ENCODE measurements around the gene CEACAM20. TPM values are rescaled to one million over a fixed set of nuclear protein-coding genes. Genes with fewer than 3 reads are reported as not detected.

CEACAM20 gene
- total and polyA plus RNA-seq, 12 donors: 0.07 to 0.50 (median 0.20) TPM; not detected in 9

- intact Hi-C loops (cut with DNase I): no loop called here
- peaks cover 0 to 13% of the 10 kb centered on the region in 2 donors for H3K36me3 ChIP-seq (replicated peaks in 1 of 2)
- H3K27ac ChIP-seq: peak within 1 kb of the TSS; percentile 45 to 92 (median 73)
- TF ChIP-seq CTCF (IDR thresholded peaks at IDR 0.05) (peak; percentile 57 to 84 (median 70)), POLR2A (IDR thresholded peaks at IDR 0.05) (peak; percentile 39 to 69)
- H3K4me1 ChIP-seq (replicated peaks in 1 of 2): peaks cover 5 to 14% of the 10 kb centered on the region in 2 donors
- H3K9me3 ChIP-seq (replicated peaks in 1 of 3): peaks cover 0 to under 1% (median 0%) of the 10 kb centered on the region in 3 donors
- H3K4me3 ChIP-seq: peak within 1 kb of the TSS; percentile 9 to 84 (median 79)
- no peaks in the 10 kb centered on the region for H3K27me3 ChIP-seq
- WGBS, 4 donors: 0 to 2% (median 1%) methylated on average over 20 to 78 of the region's 78 CpGs
- DNase-seq: peak; percentile 93 to 97 (median 96)
Observed at GRCh38 chr19:44499962-44500949, 29.2 kb downstream of the CEACAM20 start, which contains the start of gene ZNF180. ZNF180 (minus strand) TSS chr19:44500522; CDS start chr19:44497334, 3,188 bp downstream.

DNA sequence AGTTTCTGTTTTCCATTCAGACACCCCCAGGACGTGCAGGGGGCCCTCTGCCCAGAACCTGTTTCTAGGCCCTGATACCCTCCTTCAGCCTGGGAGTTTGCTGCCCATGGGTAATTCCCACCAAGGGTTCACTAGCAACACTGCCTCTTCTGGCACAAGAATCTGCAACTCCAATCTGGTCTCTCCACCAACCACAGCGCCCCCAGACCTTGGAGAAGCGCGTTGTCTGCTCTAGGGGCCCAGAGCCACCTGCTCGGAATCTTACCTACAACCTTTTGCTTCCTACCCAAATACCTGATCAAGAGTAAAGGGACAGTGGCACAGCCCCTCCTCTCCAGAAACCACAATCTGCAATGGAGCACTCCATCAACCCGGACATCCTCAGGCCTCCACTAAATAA lies 29.9 kb downstream of the CEACAM20 start:
- intact Hi-C loops (cut with DNase I): no loop called here
- TF ChIP-seq CTCF (IDR thresholded peaks at IDR 0.05) (no peak), POLR2A (IDR thresholded peaks at IDR 0.05) (no peak)
- Histone ChIP-seq H3K36me3 (replicated peaks in 1 of 2) (peaks cover under 1 to 13% of the 10 kb centered on the region in 2 donors), H3K9me3 (replicated peaks in 1 of 3) (peaks cover 0 to 8% (median 0%) of the 10 kb centered on the region in 3 donors), H3K4me3 (peak overlapping the region; percentile 9 to 84 (median 79)), H3K4me1 (replicated peaks in 1 of 2) (peaks cover 5 to 14% of the 10 kb centered on the region in 2 donors), H3K27ac (no peak overlapping the region), H3K27me3 (no peaks in the 10 kb centered on the region)
- no peak for DNase-seq
- WGBS, 4 donors: 15 to 27% (median 23%) methylated on average over 6 of the region's 6 CpGs

DNA sequence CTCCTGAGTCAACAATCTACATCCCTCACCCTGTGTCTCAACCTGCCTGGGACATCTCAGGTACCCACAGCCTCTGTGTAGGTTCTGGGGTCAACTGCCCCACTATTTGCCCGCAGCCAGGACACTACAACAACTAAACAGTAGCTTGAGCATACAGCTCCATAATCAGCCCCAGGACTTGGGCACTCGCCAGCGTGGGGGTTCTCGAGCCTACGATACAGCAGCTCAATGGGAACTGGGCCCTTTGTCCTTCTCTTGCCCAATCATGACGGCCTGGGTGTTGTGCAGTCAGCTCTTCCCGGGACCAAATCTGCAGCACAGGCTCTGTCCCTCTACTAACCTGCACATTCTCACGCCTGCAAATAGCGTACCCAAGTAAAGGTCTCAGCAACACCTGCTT lies 30.5 kb downstream of the CEACAM20 start:
- 92 to 98% (median 96%) methylated on average over 8 to 9 of the region's 9 CpGs for WGBS, 4 donors
- Histone ChIP-seq H3K27me3 (no peaks in the 10 kb centered on the region), H3K9me3 (replicated peaks in 1 of 3) (peaks cover 0 to 13% (median 0%) of the 10 kb centered on the region in 3 donors), H3K4me3 (peak overlapping the region in 1 of 4 donors; percentile 75), H3K27ac (no peak overlapping the region), H3K36me3 (replicated peaks in 1 of 2) (peaks cover 4 to 14% of the 10 kb centered on the region in 2 donors), H3K4me1 (replicated peaks in 1 of 2) (peaks cover 5 to 14% of the 10 kb centered on the region in 2 donors)
- TF ChIP-seq CTCF (IDR thresholded peaks at IDR 0.05) (no peak), POLR2A (IDR thresholded peaks at IDR 0.05) (no peak)
- intact Hi-C loops (cut with DNase I): no loop called here
- DNase-seq: peak in 2 of 7 donors; percentile 18 to 29

- Histone ChIP-seq H3K9me3 (replicated peaks in 1 of 3) (peaks cover 0 to 36% (median 0%) of the 10 kb centered on the region in 3 donors), H3K36me3 (replicated peaks in 1 of 2) (peaks cover 4 to 30% of the 10 kb centered on the region in 2 donors), H3K27ac (no peak overlapping the region), H3K4me3 (no peak overlapping the region), H3K4me1 (replicated peaks in 1 of 2) (peaks cover 5 to 14% of the 10 kb centered on the region in 2 donors), H3K27me3 (no peaks in the 10 kb centered on the region)
- no peak for DNase-seq
- intact Hi-C loops (cut with DNase I): no loop called here
- TF ChIP-seq CTCF (IDR thresholded peaks at IDR 0.05) (no peak), POLR2A (IDR thresholded peaks at IDR 0.05) (no peak)
- 95 to 100% (median 96%) methylated on average over 1 of the region's 1 CpG for WGBS, 4 donors
Observed at GRCh38 chr19:44496711-44497110, 32.8 kb downstream of the CEACAM20 start.

Data from adrenal gland (tissue), 12 donors.